Stimulated activated CD4-positive, alpha-beta T cell treated with anti-CD3 and anti-CD28 coated beads, Interleukin-4, amount 100 ng/mL, for 1 hour (primary cell): ENCODE results near the gene BMPR1A.
A peak's percentile ranks its signal among the peaks of the same experiment; 100 is the strongest.
"Not testable (repeated sequence)": the region's sequence is repeated elsewhere in the genome, so short reads cannot be mapped to it uniquely, and the experiment has no call there.

ENCODE experiments used
- DNase-seq: peaks from one replicate; pipeline ENCODE4 v3.0.0-alpha.2; 2020

BMPR1A gene

DNA sequence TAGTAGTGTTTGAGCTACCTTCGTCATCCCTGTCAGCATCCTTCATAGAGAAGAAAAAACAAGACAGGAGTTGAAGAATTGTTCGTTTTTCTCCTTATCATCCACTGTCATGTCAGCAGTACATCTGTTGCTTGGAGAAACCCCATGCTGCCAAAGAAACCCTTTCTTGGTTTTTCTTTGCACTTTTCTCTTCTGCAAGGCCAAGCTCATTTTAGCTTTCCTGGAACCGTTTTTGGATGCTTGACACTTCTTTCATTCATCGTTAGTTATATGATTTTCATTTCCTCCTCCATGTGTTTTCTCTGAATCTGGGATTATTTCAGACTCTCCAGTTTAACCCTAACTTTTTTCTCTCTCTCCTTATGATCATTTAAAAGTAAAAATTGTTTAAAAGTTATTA, 142.1 kb downstream of the BMPR1A start:
- no peak for DNase-seq

DNA sequence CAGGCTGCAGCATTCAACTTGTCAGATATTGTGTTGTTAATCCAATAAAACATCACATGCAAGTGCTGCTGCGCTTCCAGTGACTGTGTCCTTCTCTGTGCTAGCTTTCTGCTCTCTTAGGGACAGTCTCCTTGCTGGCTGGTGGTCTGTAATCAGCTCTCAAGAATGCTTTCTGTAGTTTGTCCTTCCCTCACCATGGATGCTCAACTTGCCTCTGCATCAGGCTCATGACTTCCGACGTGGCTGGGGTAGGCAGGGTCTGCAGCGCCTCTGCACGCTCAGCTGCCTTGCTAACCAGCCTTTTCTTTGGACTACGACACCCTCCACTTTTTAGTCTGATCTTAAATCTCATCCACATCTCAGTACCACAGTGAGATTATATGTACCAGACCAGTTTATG, 142.7 kb downstream of the BMPR1A start:
- no peak for DNase-seq

DNA sequence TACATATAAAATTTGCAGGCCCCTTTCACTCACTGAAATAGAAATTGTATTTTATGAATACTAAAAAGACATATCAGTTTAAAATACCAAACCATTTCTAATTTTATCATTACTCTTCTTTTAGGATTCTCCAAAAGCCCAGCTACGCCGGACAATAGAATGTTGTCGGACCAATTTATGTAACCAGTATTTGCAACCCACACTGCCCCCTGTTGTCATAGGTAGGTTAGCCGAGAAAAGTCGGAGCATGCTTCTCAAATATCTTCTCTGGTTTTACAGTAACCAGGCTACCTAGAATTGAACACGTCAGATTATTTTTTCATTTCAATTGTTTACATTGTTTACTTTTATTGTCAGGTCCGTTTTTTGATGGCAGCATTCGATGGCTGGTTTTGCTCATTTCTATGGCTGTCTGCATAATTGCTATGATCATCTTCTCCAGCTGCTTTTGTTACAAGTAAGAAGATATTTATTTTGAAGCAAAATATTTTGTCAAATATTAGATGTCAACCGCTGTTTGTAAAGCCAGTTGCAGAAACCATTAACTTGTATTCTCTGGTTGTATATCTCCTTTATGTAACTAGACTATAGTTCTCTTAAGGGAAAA, 143.4 kb downstream of the BMPR1A start:
- peak; percentile 13 for DNase-seq

DNA sequence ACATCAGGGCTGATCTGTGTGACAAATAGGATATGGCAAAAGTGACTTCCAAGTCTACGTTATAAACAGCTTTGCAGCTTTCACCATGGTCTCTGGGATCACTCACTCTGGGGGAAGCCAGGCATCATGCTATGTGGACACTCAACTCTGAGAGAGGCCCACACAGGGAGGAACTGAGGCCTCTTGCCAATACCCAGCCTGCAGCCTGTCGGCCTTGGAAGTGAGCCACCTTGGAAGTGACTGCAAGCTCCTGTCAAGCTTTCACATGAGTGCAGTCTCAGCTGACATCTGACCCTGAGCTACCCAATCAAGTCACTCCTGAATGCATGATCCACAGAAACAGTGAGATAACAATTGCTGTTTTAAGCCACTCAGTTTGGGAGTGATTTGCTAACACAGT, 144.5 kb downstream of the BMPR1A start:
- no peak for DNase-seq

DNA sequence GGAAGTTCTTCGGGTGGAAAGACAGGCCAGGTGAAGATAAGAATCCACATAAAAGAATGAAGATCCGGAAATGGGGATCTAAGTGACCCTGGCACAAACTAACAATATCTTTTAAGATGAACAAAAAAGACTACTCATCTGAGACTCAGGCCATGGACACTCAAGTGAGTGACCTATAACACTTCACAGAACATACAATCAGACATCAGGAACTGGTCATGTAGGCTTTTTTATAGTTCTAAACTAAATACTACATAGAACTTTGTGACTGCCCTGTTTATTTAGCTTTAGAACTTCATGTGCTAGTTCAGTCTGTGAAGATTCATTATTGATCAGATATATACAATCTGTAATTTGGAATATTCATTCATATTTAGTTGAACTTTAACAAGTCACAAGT, 148.2 kb downstream of the BMPR1A start:
- DNase-seq: no peak

DNA sequence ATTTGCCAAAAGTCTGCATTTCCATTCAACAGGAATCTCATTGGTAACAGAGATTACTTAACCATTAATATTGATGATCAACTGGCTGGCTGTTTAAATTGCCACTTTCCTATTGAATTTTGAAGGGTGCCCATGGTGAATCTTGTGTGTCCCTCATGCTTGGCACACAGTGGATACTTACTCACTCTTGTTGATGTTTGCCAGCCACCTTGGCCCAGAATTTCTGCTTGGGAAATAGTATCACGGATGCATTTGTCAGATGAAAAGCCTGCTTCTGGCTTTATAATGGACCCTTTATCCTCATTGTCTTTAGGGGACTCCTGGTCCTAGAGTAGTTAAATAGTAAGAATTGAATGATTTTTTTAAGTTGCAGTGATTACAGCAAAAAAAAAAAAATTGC, 149.0 kb downstream of the BMPR1A start:
- DNase-seq: no peak

DNA sequence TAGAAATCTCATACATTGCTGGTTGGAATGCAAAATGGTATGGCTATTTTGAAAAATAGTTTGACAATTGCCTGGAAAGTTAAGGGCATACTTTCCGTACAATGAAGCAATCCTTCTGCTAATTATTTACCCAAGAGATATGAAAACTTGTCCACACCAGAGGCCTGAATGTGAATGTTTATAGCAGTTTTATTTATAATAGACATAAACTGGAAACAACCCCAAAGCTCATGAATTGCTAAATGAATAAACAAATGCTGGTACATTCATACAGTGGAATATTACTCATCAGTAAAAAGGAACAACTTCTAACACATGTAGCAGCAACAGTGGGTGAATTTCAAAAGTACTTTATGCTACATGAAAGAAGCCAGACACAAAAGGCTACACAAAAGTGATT, 158.3 kb downstream of the BMPR1A start:
- DNase-seq: no peak

DNA sequence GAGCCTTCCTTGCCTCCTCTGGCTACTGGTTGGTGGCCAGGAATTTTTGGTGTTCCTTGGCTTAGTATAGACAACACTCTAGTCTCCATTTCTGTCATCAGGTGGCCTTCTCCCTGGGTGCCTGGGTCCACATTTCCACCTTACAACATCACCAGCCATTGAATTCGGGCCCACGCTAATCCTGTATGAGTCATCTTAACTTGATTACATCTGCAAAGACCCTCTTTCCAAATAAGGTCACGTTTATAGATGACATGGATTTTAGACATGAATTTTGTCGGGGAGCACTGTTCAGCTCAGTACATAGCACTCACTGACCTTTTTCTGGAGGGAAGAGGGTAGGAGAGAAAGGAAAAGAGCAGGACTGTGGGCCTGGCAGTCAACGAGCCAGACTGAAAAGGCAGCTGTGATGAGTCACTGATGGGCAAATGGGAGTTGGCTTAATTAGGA, 161.6 kb downstream of the BMPR1A start:
- DNase-seq: no peak

DNA sequence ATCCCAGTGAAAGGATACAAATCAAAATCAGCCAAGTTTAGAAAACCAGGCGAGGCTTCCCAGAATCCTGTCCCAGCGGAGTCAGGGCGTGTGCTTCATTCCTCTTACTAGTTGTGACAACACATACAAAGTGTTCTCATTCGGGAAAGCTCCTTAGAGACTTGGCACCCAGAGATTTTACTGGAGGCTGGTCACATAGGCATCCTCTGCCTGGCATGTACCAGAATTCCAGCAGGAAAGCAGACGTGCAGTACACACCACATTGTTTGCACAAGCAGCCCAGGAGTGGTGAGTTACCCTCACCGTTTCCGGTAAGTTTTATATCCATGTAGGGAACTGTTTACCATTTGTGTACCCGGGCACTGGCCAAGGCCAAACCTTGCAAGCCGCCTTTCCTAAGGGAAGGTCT, 166.1 kb downstream of the BMPR1A start:
- no peak for DNase-seq

DNA sequence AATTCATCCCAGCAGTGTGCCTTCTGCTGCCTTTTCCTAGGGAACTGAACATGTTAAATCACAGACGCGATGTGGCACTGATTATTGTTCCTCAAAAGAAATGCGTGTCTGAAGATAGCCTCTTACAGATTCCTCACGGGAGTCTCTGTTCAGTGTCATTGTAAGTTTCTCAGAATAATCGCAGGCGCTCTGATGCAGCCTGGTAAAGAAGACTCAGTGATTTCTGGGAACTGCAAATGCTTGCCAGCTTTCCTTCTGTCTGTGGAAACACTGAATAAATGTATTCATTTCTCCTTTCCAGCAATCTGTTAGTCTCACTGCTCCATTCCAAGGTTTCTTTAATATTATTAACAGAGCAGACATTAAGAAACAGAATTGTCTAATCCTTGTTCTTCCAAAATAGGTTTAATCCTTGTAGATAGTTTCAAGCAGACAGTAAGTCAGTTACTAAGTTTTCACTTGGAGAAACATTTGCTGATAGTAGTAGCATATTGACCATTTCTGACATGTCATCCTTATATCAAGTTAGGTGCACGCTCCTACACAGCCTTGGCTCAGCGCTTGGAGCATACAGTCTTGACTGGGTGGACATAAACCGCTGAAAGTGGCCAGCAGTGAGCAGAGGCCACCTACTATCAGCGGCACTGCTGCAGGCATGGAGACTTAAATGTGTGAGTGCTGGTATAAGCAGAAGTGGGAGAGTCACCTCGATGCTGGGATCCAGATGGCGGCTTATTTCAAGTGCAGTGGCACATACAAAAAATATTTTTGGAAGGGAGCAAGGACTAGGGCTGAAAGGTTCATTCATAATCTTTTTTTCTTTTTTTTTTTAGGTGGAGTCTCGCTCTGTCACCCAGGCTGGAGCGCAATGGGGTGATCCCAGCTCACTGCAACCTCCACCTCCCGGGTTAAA, 173.3 kb downstream of the BMPR1A start:
- no peak for DNase-seq

DNA sequence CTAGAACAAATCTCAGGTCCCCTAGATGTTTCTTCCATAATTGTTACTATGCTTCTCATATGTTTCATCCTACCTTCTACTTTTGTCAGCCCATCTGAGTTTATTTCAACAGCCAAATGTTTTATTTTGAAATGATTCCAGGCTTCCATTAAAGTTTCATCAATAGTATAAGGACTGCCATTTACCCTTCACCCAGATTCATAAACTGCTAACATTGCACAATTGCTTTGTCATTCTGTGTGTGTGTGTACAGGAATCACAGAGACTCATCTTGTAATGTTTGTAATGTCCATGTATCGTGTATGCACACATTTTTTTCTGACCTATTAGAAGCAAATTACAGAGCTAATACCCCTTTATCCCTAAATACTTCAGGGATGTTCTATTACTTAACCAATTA, 175.5 kb downstream of the BMPR1A start:
- no peak for DNase-seq

DNA sequence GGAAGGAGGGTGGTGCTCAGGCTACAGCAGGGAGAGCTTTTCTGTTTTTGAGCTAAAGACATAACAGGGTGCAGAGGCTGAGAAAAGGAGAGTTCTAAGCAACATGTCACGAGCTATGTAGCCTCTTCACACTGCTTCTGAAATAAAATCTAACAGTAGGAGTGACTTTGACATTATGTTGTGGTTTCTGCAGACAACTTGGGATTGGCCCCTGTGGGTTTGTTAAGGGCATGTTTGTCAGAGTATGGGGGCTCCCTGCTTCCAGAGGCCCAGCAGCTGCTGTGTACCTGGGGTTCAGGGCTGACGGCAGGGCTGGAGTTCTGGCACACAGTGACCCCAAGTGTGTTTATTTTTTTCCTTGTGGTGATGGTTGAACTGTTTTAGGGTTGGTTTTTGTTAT, 176.3 kb downstream of the BMPR1A start:
- DNase-seq: no peak

DNA sequence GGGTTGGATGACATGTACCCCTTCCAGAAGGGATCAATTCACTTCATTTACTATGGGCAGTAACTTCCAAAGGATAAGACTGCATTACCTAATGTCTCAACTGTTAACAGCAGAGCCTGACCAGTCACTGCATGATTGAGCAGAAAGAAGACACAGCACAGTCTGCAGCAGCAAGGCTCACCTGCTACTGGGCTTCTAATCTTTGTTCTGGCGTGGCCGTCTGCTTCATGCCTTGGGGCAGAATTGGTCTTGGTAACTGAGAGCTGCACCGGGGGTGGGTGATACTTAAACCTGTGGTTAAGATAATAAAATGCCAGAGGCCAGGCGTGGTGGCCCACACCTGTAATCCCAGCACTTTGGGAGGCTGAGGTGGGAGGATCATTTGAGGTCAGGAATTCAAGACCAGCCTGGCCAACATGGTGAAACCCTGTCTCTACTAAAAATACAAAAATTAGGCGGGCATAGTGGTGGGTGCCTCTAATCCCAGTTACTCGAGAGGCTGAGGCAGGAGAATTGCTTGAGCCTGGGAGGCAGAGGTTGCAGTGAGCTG, 177.8 kb downstream of the BMPR1A start:
- DNase-seq: not testable (repeated sequence)

DNA sequence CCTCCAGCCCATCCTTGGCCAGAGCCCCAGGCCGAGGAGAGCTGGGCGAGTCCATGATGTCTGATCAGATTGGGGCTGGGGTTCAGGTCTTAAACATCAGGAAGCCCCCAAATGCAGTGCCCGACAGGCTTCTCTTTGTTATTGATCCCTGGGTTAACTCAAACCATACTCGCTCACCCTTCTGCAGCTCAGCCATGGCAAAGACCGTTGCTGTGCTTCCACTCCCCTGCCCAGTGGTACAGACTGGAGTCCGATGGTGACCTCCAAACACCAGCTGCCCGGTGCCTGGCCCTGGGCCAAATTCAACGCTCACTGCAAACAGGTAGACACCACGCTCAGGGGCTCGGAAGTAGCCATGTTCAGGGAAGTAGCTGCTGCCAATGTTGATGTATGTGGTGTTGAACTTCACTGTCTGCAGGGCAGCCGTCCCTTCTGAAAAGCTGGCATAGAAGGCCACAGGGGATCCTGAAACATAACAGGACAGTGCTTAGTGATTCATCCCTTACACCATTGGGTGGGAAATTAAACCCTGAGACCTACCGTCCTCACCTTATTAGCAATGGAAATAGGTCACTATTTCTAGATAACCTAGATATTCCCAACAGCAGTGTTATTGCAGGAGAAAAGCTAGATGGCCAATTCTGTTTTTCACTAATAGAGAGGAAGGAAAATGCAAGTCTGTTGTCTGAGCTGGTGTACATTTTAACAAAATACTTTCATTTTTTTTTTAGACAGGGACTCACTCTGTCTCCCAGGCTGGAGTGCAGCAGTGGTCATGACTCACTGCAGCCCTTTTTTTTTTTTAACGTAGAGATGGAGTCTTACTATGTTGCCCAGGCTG, 180.5 kb downstream of the BMPR1A start:
- no peak for DNase-seq

DNA sequence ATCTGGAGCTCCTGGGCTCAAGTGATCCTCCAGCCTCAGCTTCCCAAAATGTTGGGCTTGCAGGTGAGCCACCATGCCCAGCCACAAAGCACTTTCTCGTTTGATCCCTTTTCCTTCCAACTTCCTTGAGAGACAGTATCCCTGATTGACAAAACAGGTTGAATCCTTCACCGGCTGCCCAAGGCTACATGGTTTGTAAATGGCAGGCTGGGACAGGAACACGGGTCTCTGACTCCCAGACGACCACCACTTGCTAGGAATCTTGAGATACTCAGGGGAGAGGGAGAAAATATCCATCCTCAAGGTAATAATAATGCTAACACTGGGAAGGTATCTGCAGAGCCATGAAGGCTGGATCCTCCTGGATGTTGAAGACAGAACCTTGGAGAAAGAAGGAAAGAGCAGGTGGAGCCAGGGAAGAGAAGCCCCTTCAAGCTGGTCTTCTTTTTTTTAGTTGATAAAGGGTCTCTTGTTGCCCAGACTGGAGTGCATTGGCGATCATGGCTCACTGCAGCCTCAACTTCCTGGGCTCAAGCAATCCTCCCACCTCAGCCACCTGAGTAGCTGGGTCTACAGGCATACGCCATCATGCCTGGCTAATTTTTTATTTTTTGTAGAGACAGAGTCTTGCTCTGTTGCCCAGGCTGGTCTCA, 181.2 kb downstream of the BMPR1A start:
- no peak for DNase-seq

DNA sequence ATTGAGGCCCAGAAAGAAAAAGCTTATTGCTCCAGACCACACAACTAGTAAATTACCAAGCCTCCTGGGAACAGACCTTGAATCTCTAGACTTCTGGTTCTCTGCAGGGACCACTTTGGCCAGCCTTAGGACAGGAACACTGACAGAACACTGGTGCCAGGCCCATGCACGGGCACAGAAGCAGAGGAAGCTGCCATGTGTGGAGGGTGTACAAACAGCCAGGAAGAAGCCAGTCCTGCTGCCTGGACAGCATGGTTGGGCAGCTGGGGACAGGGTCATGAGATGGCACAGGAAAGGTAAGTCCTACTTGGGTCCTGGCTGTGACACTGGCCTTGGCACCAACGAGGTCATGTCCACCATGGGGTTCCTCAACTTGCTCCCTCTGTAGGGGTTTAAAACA, 181.8 kb downstream of the BMPR1A start:
- DNase-seq: no peak

DNA sequence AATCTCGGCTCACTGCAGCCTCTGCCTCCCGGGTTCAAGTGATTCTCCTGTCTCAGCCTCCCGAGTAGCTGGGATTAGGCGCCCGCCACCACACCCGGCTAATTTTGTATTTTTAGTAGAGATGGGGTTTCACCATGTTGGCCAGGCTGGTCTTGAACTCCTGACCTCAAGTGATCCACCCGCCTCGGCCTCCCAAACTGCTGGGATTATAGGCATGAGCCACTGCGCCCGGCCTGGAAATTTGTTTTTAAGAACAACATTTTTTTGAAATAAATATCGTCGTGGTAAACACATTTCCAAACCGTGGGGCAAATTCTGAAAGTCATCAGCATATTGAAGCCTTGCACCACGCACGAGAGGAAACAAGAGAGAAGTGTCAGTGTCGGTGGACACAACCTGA, 183.7 kb downstream of the BMPR1A start:
- not testable (repeated sequence) for DNase-seq

DNA sequence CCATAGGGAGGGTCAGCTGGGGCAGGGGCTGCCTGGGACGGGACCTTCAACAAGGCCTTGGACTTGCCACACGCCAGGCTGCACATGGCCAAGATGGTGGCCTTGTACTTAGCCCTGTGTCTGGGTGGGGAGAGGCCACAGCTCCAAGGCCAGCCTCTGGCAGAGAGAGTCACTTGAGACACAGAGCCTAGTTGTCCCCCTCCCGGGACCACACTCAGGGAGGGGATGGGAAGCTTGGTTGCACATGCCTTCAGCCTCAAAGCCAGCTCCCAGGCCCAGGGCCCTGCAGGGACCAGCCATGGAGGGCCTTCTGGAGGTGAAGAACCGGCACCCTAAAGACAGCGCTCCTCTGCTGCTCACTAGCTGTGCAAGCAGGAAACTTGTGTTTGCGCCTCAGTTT, 184.3 kb downstream of the BMPR1A start:
- no peak for DNase-seq

DNA sequence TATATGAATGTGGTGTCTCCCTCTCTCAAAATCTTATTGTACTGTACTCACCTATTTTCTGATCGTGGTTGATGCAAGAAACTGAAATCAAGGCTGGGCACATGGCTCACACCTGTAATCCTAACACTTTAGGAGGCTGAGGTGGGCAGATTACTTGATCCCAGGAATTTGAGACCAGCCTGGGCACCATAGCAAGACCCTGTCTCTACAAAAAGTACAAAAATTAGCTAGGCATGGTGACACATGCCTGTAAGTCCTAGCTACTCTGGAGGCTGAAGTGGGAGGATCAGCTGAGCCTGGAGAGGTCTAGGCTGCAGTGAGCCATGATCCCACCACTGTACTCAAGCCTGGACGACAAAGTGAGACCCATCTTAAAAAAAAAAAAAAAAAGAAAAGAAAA, 185.0 kb downstream of the BMPR1A start:
- DNase-seq: no peak

DNA sequence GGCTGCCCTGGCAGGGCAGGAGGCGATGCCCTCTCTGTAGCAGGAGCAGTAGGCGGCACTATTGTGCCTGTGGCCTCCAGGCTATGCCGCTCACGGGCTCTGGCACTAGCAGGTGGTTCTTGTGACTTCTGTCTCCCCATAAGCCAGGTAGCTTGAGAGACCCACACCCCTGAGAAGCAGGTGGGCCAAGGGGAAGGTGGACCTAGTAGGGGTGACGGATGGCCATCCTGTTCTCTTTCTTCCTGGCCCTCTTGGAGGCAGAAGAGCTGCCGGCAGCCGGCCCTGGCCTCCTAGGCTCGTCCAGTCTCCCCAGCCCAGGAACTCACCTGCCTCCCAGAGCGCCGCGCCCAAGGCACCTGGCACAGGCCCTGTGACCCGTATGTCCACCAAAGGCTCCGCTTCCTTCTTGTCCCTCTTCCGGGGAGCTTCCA, 185.6 kb downstream of the BMPR1A start:
- DNase-seq: no peak

DNA sequence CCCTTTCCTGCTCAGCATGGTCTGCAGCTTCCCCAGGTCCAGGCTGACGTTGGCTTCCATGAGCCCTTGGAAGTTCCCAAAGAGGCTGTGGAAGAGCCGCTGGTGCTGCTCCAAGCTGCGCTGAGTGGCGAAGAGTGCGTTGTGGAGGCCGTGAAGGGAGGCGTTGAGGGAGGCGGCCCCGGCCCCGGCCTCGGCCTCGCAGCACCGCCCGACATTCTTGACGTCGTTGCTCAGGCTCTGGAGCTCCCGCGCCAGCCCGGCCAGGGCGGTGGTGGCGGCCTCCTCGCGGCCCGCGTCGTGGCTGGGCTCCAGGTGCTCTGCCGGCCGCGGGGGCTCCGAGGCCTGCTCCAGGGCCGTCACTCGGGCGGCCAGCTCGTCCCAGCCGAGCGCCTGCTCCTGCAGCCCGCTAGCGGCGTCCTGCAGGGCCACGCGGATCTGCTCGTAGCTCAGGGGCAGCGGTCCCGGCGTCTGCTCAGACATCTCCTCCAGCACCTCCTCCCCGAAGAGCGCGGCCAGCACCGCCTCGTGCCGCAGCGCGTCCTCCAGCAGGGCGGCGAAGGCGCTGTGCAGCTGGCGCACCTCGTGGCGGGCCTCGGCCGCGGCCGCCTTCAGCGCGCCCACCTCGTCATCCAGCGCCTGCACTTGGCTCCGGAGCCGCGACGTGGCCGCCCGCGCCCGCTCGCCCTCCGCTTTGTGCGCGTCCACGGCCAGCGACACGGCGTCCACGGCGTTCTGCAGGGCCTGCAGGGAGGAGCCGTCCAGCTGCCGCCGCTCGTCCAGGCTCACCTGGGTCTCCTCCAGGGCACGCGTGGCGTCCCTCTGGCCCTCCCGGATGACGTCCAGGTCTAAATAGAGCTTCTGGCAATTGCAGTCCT, 186.3 kb downstream of the BMPR1A start:
- no peak for DNase-seq
